HG03095 (cell line): Measurements from ENCODE around the gene NAAA.
"Not testable (repeated sequence)": the region's sequence is repeated elsewhere in the genome, so short reads cannot be mapped to it uniquely, and the experiment has no call there.

Experiments used
- ATAC-seq: cut with Tn5 transposase; IDR thresholded peaks from one replicate; pipeline ENCODE4 v1.9.1; 2021; ENCODE audit warnings: moderate library complexity; ENCODE audit not compliant: unreplicated experiment

Gene NAAA

DNA sequence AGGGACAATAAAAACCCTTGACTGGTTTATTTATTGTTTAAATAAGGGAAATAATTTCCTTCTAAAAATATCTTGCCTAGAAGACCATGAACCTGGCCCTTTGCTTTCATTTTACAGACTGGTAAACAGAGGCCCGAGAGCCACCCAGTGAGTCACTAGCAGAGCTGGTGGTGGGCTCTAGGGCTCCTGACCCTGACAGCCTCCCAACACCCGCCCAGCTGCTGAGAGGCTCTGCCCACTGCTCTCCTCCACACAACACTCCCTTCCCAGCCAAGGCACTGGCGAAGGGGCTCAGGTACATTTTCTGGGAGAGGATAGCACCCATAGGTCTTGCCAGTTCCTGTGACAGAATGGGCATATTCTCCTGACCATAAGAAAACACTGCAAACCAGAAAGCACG is 20.5 kb downstream of the NAAA start:
- no peak for ATAC-seq

DNA sequence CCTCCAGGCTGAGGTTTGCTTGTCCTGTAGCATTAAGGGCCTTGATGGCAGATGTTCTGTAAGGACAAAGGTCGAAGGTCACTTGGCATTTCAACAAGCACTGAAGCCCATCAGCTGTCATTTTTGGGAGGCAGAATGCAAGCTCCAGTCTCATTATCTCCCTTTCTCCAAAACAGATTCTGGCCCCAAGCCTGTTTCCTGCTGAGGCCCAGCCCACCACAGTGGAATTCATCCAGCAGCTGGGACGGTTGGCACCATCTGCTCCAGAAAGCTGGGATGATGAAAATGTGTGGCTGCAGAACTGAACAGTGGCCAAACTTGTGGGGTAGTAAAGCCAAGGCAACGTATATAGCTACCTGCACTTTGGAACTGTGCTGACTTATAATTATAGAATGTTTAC is 20.9 kb downstream of the NAAA start:
- no peak for ATAC-seq

- no peak for ATAC-seq
Observed at GRCh38 chr4:75916091-75916661, 24.6 kb downstream of the NAAA start.

- ATAC-seq: no peak
Observed at GRCh38 chr4:75912968-75913367, 27.8 kb downstream of the NAAA start.

GRCh38 chr4:75910831-75911230 is 30.0 kb downstream of the NAAA start:
- not testable (repeated sequence) for ATAC-seq

- no peak for ATAC-seq
Observed at GRCh38 chr4:75909405-75909804, 31.4 kb downstream of the NAAA start.

GRCh38 chr4:75908555-75908954 is 32.3 kb downstream of the NAAA start:
- ATAC-seq: no peak

DNA sequence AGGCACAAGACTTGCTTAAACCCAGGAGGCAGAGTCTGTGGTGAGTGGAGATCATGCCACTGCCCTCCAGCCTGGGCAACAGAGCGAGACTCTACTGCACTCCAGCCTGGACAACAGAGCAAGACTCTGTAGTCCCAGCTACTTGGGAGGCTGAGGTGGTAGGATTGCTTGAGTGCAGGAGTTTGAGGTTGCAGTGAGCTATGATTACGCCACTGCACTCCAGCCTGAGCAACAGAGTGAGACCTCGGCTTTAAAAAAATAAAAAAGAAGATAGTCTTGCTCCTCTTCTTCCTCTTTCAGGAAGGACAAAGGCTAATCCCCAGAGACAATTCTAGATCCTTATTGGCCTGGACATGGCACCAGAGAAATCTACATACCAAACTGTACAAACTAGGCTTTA is 32.8 kb downstream of the NAAA start:
- ATAC-seq: no peak

DNA sequence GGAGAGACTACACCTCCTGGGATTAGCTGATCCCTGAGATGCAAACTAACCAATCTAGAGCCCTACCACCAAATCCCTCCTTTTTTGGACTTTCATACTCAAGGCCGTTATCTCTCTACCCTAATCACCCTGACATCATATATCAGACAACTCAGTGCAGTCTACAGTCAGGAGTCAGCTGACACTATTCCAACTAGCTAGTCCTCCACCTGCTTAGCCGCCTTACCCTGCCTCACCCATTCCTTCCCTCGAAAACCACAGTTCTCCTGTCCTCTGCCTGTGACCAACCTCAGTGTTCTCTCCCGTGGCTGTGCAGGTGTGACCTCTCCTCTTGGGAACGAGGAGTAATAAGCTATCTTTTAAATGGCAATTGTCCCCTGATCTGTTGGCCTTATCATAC is 36.7 kb downstream of the NAAA start:
- ATAC-seq: no peak

DNA sequence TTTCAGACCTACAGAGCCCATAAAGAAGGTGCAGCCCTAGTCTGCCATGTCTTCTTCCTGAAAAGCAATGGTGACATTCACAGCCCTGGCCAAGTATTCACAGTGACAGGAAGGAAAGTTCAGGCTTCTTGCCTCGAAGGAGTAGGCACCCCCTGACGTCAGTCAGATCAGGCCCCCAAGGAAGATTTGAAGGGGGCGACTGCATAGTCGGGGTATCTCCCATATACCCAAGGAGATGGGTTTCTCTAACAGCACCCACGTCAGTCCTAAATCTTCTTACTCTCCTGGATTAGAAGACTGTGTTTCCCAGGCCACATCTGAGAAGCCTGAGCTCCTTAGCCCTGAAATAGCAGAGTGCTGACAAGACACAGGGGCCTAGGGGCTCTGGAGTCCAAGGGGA is 38.5 kb downstream of the NAAA start, which contains the start of gene PPEF2:
TSS of gene PPEF2 (minus strand) at position 101 of the 400 bp plus-strand sequence. CDS start 6,127 bp downstream, outside the sequence.
- ATAC-seq: no peak

- ATAC-seq: no peak
Observed at GRCh38 chr4:75898536-75898935, 42.3 kb downstream of the NAAA start.

DNA sequence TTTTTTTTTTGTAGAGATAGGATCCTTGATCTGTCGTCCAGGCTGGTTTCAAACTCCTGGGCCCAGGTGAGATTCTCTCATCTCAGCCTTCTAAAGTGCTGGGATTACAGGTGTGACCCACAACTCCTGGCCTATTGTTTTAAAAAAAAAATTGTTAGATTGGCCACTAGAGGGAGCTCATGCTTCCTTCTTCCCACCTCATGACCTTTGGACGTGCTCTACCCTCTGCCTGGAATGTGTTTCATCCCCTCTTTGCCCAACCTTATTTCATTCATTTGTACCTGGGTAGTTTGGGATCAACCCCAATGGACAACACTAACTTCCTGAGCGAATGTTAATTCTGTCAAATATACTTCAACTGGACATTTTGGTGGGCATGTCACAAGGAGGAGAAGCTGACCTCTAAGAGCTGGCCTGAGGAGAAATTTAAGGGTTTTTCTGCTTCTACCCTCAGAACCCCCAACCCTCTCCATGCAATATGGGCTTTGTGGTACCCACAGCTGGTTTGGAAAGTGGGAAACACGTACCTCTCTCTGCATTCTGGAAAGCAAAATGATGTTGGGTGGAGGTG is 45.0 kb downstream of the NAAA start:
- ATAC-seq: no peak

DNA sequence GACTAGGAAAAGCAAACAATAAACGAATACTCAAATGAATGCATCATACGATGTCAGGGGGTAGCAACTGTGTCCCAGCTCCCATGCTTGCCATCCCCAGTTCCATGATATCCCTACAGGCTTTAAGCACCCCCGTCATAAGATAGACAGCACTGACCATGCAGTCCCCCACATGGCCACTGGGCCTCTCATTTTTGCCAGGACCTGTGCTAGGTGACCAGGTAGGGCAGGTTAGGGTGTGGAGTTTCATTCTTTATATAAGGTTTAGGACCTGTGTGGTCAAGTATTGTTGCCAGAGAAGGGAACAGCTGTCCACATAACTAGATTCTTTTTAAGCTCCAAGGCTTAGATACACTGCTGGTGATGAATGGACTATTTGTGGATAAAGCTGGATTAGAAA is 48.3 kb downstream of the NAAA start:
- no peak for ATAC-seq

- ATAC-seq: no peak
Observed at GRCh38 chr4:75891611-75892010, 49.2 kb downstream of the NAAA start.

DNA sequence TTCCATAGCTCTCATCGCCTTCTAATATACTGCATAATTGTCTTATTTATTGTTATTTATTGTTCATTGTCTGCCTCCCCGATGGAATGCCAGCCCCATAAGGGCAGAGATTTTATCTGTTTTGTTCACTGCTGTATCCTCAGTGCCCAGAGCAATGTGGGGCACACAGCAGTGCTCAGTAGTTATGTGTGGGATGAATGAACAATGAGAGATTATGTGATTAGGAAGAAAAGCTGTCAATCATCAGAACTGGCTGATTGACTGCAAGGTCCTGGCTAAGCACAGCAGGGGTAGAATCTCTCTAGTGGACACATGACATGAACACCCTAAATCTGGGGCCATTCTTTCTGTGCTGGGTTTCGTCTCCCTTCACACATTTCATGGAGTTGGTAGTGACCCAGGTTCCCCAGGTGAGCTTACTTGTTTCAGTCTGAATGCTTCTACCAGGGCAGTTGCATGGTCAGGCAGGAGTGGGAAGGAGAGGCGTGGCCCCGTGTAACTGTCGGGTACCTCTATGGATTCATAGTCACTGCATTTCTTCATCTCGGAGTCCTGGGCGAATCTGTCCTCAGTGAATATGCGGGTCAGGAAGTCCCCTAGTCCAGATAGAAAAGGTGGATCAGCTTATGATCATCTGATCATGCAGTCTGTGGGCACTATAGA is 51.1 kb downstream of the NAAA start:
- ATAC-seq: no peak

- no peak for ATAC-seq
Observed at GRCh38 chr4:75886104-75886503, 54.7 kb downstream of the NAAA start.

DNA sequence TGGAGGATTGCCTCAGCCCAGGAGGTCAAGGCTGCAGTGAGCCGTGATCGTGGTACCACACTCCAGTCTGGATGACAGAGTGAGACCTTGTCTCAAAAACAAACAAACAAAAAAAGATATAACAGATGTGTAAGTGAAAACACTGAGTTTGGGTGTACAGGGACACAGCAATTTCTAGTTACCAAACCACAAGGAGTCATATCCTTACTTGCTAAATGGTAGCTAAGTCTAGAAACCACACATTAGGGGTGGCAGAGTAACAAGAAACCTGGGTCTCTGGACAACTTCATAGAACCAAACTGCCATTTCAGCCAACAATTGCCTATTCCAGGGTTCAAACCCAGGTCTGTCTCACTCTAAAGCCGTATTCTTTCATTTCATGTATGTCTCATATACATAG is 59.3 kb downstream of the NAAA start:
- no peak for ATAC-seq

- ATAC-seq: no peak
Observed at GRCh38 chr4:75880278-75880677, 60.5 kb downstream of the NAAA start.

GRCh38 chr4:75878246-75878756 is 62.5 kb downstream of the NAAA start:
- no peak for ATAC-seq

DNA sequence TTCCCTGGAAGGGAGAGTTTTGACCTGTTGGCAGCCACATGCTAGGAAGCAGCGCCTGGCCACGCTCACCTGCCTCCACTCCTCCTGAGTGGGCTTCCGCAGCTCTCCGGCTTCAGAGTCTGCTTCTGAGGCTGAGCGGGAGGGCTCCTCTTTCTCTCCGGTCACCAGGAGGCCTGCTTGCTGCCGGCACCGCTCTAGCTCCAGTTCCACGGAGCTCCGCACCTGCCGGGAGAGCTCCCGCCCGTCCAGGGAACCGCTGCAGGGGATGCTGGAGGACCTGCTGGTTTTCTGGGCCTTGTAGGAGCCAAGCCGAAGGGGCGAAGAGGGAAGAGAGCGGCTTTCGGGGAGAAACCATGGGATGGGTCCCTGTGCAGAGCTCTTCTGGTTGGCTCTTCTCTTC is 64.6 kb downstream of the NAAA start:
- ATAC-seq: no peak

GRCh38 chr4:75869100-75869499 is 71.7 kb downstream of the NAAA start:
- ATAC-seq: no peak

DNA sequence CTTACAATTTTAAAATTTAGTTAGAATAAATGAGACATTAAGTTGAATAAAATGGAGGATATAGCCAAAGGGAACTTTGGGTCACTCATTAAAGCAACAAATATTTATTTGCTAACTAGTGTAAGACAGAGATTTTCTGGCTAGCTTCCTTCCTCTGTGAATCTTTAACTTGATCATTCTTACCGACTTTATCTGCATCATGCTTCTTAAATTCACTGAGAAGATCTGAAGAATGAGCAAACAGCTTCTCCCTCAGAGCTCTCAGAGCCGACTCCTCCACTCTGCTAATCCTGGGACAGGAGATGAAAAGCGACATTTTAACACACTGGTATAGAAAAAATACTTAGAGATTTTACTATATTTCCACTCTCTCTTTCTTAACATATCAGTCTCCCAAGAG is 73.7 kb downstream of the NAAA start:
- ATAC-seq: no peak
